IMR-90 (cell line): ENCODE measurements around the gene SAMD8. TPM values are rescaled to one million over a fixed set of nuclear protein-coding genes. Genes with fewer than 3 reads are reported as not detected.

Source experiments
- ATAC-seq: fragments of 200-7000 bp; cut with Tn5 transposase; 2 replicates; pipeline ENCODE4 v1.9.1; 2020; ENCODE audit warnings: low read depth, mild to moderate bottlenecking, moderate library complexity
- BruUV-seq: library from RNA; stranded (reverse); fragments of 400-500 nt; replicated peaks from 2 replicates; lab custom pipeline; 2021; lab: Mats Ljungman, UMichigan
- CTCF ChIA-PET: fragments of 300-600 bp; formaldehyde crosslinking; extraction: SDS; loops from one replicate; lab custom pipeline; 2021; ENCODE audit warnings: antibody characterized with exemption; lab: Yijun Ruan, JAX
- POLR2A ChIA-PET: fragments of 300-600 bp; sonication (Branson Sonifier 250); formaldehyde crosslinking; loops from one replicate; lab custom pipeline; 2022; ENCODE audit warnings: antibody characterized with exemption; ENCODE audit not compliant: unreplicated experiment; lab: Charles Lee
- DNase-seq: peaks from one replicate; pipeline ENCODE4 v3.0.0; 2013
- H2AFZ ChIP-seq: replicated peaks from 2 replicates; pipeline ENCODE3; 2013; ENCODE audit warnings: low read length, mild to moderate bottlenecking; ENCODE audit not compliant: poor library complexity
- H2AK5ac ChIP-seq: 2 replicates; pipeline ENCODE4 v1.6.1; 2013; ENCODE audit warnings: low read depth, low read length, inconsistent platforms
- H2AK9ac ChIP-seq: replicated peaks from 2 replicates; pipeline ENCODE3; 2013; ENCODE audit warnings: mild to moderate bottlenecking, low read depth, low read length, moderate library complexity; ENCODE audit not compliant: poor library complexity
- H2BK120ac ChIP-seq: 2 replicates; pipeline ENCODE4 v1.6.1; 2013; ENCODE audit warnings: low read depth, low read length, inconsistent platforms
- H2BK15ac ChIP-seq: 3 replicates; pipeline ENCODE4 v1.6.1; 2013; ENCODE audit warnings: low read depth, low read length, inconsistent platforms
- H2BK20ac ChIP-seq: 2 replicates; pipeline ENCODE4 v1.6.1; 2013; ENCODE audit warnings: low read depth, mild to moderate bottlenecking, inconsistent platforms, low read length, moderate library complexity
- H2BK5ac ChIP-seq: 2 replicates; pipeline ENCODE4 v1.6.1; 2013; ENCODE audit warnings: mild to moderate bottlenecking, low read depth, low read length, inconsistent platforms; ENCODE audit not compliant: poor library complexity, severe bottlenecking
- H3K14ac ChIP-seq: replicated peaks from 2 replicates; pipeline ENCODE4 v1.6.1; 2013; ENCODE audit warnings: low read depth, low read length, inconsistent platforms
- H3K18ac ChIP-seq: 2 replicates; pipeline ENCODE4 v1.6.1; 2013; ENCODE audit warnings: low read depth, low read length, control low read depth
- H3K23ac ChIP-seq: 2 replicates; pipeline ENCODE4 v1.6.1; 2013; ENCODE audit warnings: low read depth, low read length, inconsistent platforms
- H3K27ac ChIP-seq: 2 replicates; pipeline ENCODE4 v1.5.1; 2013; ENCODE audit warnings: mild to moderate bottlenecking, control low read depth, low read length; ENCODE audit not compliant: insufficient read depth
- H3K27me3 ChIP-seq: 2 replicates; pipeline ENCODE4 v1.6.1; 2013; ENCODE audit warnings: low read length; ENCODE audit not compliant: control insufficient read depth, insufficient read depth
- H3K36me3 ChIP-seq: 2 replicates; pipeline ENCODE4 v1.6.1; 2013; ENCODE audit warnings: low read length, mixed read lengths; ENCODE audit not compliant: control insufficient read depth, insufficient read depth
- H3K4ac ChIP-seq: 2 replicates; pipeline ENCODE4 v1.6.1; 2013; ENCODE audit warnings: low read depth, low read length, inconsistent platforms
- H3K4me1 ChIP-seq: 2 replicates; pipeline ENCODE4 v1.6.1; 2013; ENCODE audit warnings: low read length, mixed read lengths; ENCODE audit not compliant: control insufficient read depth, insufficient read depth
- H3K4me2 ChIP-seq: 2 replicates; pipeline ENCODE4 v1.6.1; 2013; ENCODE audit warnings: low read depth, mild to moderate bottlenecking, control low read depth, low read length, moderate library complexity
- H3K4me3 ChIP-seq: 2 replicates; pipeline ENCODE4 v1.5.1; 2013; ENCODE audit warnings: low read depth, mild to moderate bottlenecking, control low read depth, low read length, moderate library complexity; ENCODE audit not compliant: insufficient read depth
- H3K56ac ChIP-seq: 2 replicates; pipeline ENCODE4 v1.6.1; 2013; ENCODE audit warnings: low read length, inconsistent platforms; ENCODE audit not compliant: insufficient read depth; ENCODE audit errors: extremely low read depth
- H3K79me1 ChIP-seq, 2 experiments: 2 replicates each; pipeline ENCODE4 v1.6.1; 2013; ENCODE audit warnings: low read length in 2 of 2, inconsistent platforms in 1 of 2, low read depth in 1 of 2
- H3K9ac ChIP-seq: 2 replicates; pipeline ENCODE4 v1.6.1; 2013; ENCODE audit warnings: low read depth, low read length, control low read depth
- H3K9me1 ChIP-seq: 2 replicates; pipeline ENCODE4 v1.6.1; 2013; ENCODE audit warnings: low read length, inconsistent platforms; ENCODE audit not compliant: insufficient read depth
- H3K9me3 ChIP-seq: 2 replicates; pipeline ENCODE4 v1.6.1; 2013; ENCODE audit warnings: low read length; ENCODE audit not compliant: control insufficient read depth, insufficient read depth
- H4K20me1 ChIP-seq: 2 replicates; pipeline ENCODE4 v1.6.1; 2013; ENCODE audit warnings: low read length, inconsistent platforms; ENCODE audit not compliant: insufficient read depth
- H4K5ac ChIP-seq: 2 replicates; pipeline ENCODE4 v1.6.1; 2013; ENCODE audit warnings: mild to moderate bottlenecking, low read depth, low read length, control low read depth
- H4K8ac ChIP-seq, 2 experiments: 2 replicates each; pipeline ENCODE4 v1.6.1; 2013; ENCODE audit warnings: low read depth in 2 of 2, low read length in 2 of 2, control low read depth in 1 of 2, inconsistent platforms in 1 of 2
- H4K91ac ChIP-seq: 2 replicates; pipeline ENCODE4 v1.6.1; 2013; ENCODE audit warnings: low read depth, low read length, inconsistent platforms; ENCODE audit not compliant: insufficient read depth
- BHLHE40 ChIP-seq: fragments of 150-350 bp; IDR thresholded peaks from 2 replicates; pipeline ENCODE4 v1.6.1; 2016; ENCODE audit warnings: mild to moderate bottlenecking, low read depth, low read length
- CEBPB ChIP-seq: IDR thresholded peaks from 2 replicates; pipeline ENCODE4 v1.6.1; 2012; ENCODE audit warnings: low read depth, low read length, improper control_type of control experiment
- CHD1 ChIP-seq: IDR thresholded peaks from 2 replicates; pipeline ENCODE4 v1.6.1; 2012; ENCODE audit warnings: low read depth, low read length, improper control_type of control experiment
- FOS ChIP-seq: fragments of 150-350 bp; IDR thresholded peaks from 2 replicates; pipeline ENCODE4 v1.6.1; 2016; ENCODE audit warnings: low read depth, low read length
- MAFK ChIP-seq: IDR thresholded peaks from 2 replicates; pipeline ENCODE4 v1.6.1; 2012; ENCODE audit warnings: low read depth, low read length, improper control_type of control experiment
- MAZ ChIP-seq: IDR thresholded peaks from 2 replicates; pipeline ENCODE4 v1.6.1; 2012; ENCODE audit warnings: low read depth, mild to moderate bottlenecking, low read length, improper control_type of control experiment, moderate library complexity, borderline replicate concordance
- MXI1 ChIP-seq: IDR thresholded peaks from 2 replicates; pipeline ENCODE4 v1.6.1; 2012; ENCODE audit warnings: low read depth, mild to moderate bottlenecking, low read length, moderate library complexity, borderline replicate concordance
- NFE2L2 ChIP-seq: fragments of 150-350 bp; IDR thresholded peaks from 2 replicates; pipeline ENCODE4 v1.6.1; 2016; ENCODE audit warnings: low read depth, mild to moderate bottlenecking, low read length
- POLR2A ChIP-seq: IDR thresholded peaks from 2 replicates; pipeline ENCODE4 v1.6.1; 2012; ENCODE audit warnings: mild to moderate bottlenecking, low read depth, low read length
- RAD21 ChIP-seq: IDR thresholded peaks from 2 replicates; pipeline ENCODE4 v1.6.1; 2012; ENCODE audit warnings: low read length, improper control_type of control experiment
- RCOR1 ChIP-seq: IDR thresholded peaks from 2 replicates; pipeline ENCODE4 v1.6.1; 2012; ENCODE audit warnings: mild to moderate bottlenecking, low read length, improper control_type of control experiment; ENCODE audit not compliant: insufficient replicate concordance
- RFX5 ChIP-seq: IDR thresholded peaks from 2 replicates; pipeline ENCODE4 v1.8.0; 2012; ENCODE audit warnings: low read depth, mild to moderate bottlenecking, low read length, moderate library complexity
- SMC3 ChIP-seq: fragments of 150-350 bp; IDR thresholded peaks from 2 replicates; pipeline ENCODE4 v1.6.1; 2016; ENCODE audit warnings: low read depth, mild to moderate bottlenecking, antibody characterized with exemption, low read length, moderate library complexity
- WGBS, 2 experiments: methylation state at CpG; one replicate each; pipeline versions ENCODE4 v1.1.5 to v1.1.7; 2013; ENCODE audit warnings: missing lambda C conversion rate in 2 of 2; ENCODE audit not compliant: insufficient read length in 1 of 2; ENCODE audit errors: extremely low coverage in 2 of 2; 5-methylcytosine and 5-hydroxymethylcytosine counted together
- dilution Hi-C: fragments of 300-500 bp; cut with HindIII; formaldehyde crosslinking; loops from one replicate; pipeline ENCODE4 v1.14.3; 2018; ENCODE audit warnings: low sequenced_read_pairs; ENCODE audit not compliant: unreplicated experiment
- in situ Hi-C: fragments of 300-500 bp; cut with MboI; formaldehyde crosslinking; loops from 3 replicates; pipeline ENCODE4 v1.14.3; 2019; ENCODE audit warnings: low sequenced_read_pairs, inconsistent platforms, mixed read lengths
- intact Hi-C: fragments of 100-400 bp; cut with micrococcal nuclease; formaldehyde crosslinking; loops from 2 replicates; pipeline ENCODE4 v1.10.0; 2022
- polyA plus RNA-seq, 3 experiments: library from polyadenylated mRNA; depleted of rRNA; stranded (reverse); fragments of >200 nt; gene quantifications; 2 replicates each; pipeline ENCODE4 v1.2.3, GENCODE V29; 2012; ENCODE audit warnings: low replicate concordance in 1 of 3
- total RNA-seq: library from RNA; depleted of rRNA; stranded (reverse); fragments of >200 nt; gene quantifications from 2 replicates; pipeline ENCODE4 v1.2.3, GENCODE V29; 2012
- TF ChIP-seq, protein P1 (sequence below): conservative IDR thresholded peaks from 2 replicates; pipeline ENCODE4 v1.5.1; 2012; ENCODE audit warnings: mild to moderate bottlenecking, low read depth, low read length, improper control_type of control experiment
- TF ChIP-seq, protein P2 (sequence below): fragments of 150-350 bp; IDR thresholded peaks from 2 replicates; pipeline ENCODE4 v1.6.1; 2017; ENCODE audit warnings: mild to moderate bottlenecking, antibody characterized with exemption, low read length, low read depth
- TF ChIP-seq, protein P3 (sequence below): fragments of 150-350 bp; IDR thresholded peaks from 2 replicates; pipeline ENCODE4 v1.6.1; 2016; ENCODE audit warnings: low read depth, mild to moderate bottlenecking, low read length, moderate library complexity, borderline replicate concordance

SAMD8 gene
- total and polyA plus RNA-seq, 2 of the 4 experiments (the other 2 are of a cell fraction) = 10.1 to 28.7 TPM

DNA sequence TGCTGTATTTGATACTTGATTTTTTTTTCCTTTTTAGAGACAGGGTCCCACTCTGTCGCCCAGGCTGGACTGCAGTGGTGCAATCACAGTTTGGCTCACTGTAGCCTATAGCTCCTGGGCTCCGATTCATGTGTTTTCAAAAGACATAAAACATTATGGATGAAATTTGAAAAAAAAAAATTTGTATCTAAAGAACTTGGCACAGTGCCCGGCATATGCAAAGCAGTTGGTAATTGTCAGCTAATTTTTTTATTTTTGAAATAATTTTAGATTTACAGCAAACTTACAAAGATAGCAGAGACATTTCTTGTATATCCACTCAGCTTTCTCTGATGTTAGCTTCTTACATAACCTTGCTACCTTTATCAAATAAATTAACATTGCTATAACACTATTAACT, 20.3 kb upstream of the SAMD8 start:
- H3K9ac ChIP-seq = no peak overlapping the region
- no peak overlapping the region for H2BK5ac ChIP-seq
- BruUV-seq = no TSS peak
- dilution Hi-C loops (no loop called here), in situ Hi-C loops (no loop called here), intact Hi-C loops (no loop called here)
- ATAC-seq (no peak), DNase-seq (no peak)
- no peaks in the 10 kb centered on the region for H3K9me1 ChIP-seq
- no peaks in the 10 kb centered on the region for H4K20me1 ChIP-seq
- no peak overlapping the region for H2AK5ac ChIP-seq
- no peaks in the 10 kb centered on the region for H3K9me3 ChIP-seq
- no peak overlapping the region for H3K23ac ChIP-seq
- H2AK9ac ChIP-seq = no peak overlapping the region
- WGBS, 2 experiments = 40% methylated on average over 1 of the region's 3 CpGs; no CpG with 5 or more reads in 1 of the 2 experiments
- no peak overlapping the region for H3K4me2 ChIP-seq
- H3K36me3 ChIP-seq = no peaks in the 10 kb centered on the region
- H3K4me3 ChIP-seq = no peak overlapping the region
- H2BK120ac ChIP-seq = no peak overlapping the region
- no peak overlapping the region for H2BK15ac ChIP-seq
- H4K8ac ChIP-seq = no peak overlapping the region
- no peak overlapping the region for H4K91ac ChIP-seq
- no peak overlapping the region for H3K56ac ChIP-seq
- H2AFZ ChIP-seq = no peak overlapping the region
- no peaks in the 10 kb centered on the region for H3K79me1 ChIP-seq
- H3K4me1 ChIP-seq = no peaks in the 10 kb centered on the region
- no peak overlapping the region for H2BK20ac ChIP-seq
- peaks cover 2% of the 10 kb centered on the region; the same call in 1 of the 2 replicates for H3K27me3 ChIP-seq
- ChIA-PET CTCF (no interaction called here), POLR2A (interaction anchor here (0.6 kb wide), 1 partner anchor 14 kb away, joined by 4 read pairs; no protein-coding TSS in a partner anchor)
- H3K14ac ChIP-seq = no peak overlapping the region
- H3K4ac ChIP-seq = no peak overlapping the region
- no peak overlapping the region for H3K18ac ChIP-seq
- no peak overlapping the region for H3K27ac ChIP-seq
- H4K5ac ChIP-seq = no peak overlapping the region
- TF ChIP-seq BHLHE40 (no peak), MAZ (no peak), CHD1 (no peak), NFE2L2 (no peak), POLR2A (no peak), FOS (no peak), RFX5 (no peak), CEBPB (no peak), RAD21 (no peak), MXI1 (no peak), SMC3 (no peak), MAFK (no peak), RCOR1 (no peak)
- TF ChIP-seq, protein P1, sequence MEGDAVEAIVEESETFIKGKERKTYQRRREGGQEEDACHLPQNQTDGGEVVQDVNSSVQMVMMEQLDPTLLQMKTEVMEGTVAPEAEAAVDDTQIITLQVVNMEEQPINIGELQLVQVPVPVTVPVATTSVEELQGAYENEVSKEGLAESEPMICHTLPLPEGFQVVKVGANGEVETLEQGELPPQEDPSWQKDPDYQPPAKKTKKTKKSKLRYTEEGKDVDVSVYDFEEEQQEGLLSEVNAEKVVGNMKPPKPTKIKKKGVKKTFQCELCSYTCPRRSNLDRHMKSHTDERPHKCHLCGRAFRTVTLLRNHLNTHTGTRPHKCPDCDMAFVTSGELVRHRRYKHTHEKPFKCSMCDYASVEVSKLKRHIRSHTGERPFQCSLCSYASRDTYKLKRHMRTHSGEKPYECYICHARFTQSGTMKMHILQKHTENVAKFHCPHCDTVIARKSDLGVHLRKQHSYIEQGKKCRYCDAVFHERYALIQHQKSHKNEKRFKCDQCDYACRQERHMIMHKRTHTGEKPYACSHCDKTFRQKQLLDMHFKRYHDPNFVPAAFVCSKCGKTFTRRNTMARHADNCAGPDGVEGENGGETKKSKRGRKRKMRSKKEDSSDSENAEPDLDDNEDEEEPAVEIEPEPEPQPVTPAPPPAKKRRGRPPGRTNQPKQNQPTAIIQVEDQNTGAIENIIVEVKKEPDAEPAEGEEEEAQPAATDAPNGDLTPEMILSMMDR = no peak
- TF ChIP-seq, protein P2, sequence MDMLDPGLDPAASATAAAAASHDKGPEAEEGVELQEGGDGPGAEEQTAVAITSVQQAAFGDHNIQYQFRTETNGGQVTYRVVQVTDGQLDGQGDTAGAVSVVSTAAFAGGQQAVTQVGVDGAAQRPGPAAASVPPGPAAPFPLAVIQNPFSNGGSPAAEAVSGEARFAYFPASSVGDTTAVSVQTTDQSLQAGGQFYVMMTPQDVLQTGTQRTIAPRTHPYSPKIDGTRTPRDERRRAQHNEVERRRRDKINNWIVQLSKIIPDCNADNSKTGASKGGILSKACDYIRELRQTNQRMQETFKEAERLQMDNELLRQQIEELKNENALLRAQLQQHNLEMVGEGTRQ = no peak
- TF ChIP-seq, protein P3, sequence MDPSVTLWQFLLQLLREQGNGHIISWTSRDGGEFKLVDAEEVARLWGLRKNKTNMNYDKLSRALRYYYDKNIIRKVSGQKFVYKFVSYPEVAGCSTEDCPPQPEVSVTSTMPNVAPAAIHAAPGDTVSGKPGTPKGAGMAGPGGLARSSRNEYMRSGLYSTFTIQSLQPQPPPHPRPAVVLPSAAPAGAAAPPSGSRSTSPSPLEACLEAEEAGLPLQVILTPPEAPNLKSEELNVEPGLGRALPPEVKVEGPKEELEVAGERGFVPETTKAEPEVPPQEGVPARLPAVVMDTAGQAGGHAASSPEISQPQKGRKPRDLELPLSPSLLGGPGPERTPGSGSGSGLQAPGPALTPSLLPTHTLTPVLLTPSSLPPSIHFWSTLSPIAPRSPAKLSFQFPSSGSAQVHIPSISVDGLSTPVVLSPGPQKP = no peak
